GM10248 (cell line): ENCODE data around the gene TMEM139.
A peak's percentile ranks its signal among the peaks of the same experiment; 100 is the strongest.

Source experiments
- CTCF ChIA-PET: fragments of 300-600 bp; sonication (Branson Sonifier 250); formaldehyde crosslinking; extraction: SDS; loops from one replicate; lab custom pipeline; 2021; ENCODE audit warnings: antibody characterized with exemption; lab: Yijun Ruan, JAX
- POLR2A ChIA-PET: fragments of 350-650 bp; sonication (Branson Sonifier 250); formaldehyde crosslinking; extraction: SDS; loops from one replicate; lab custom pipeline; 2020; ENCODE audit warnings: antibody characterized with exemption; lab: Yijun Ruan, JAX
- DNase-seq: peaks from one replicate; pipeline ENCODE4 v3.0.0; 2012; ENCODE audit errors: extremely low spot score
- CTCF ChIP-seq: IDR thresholded peaks from 2 replicates; pipeline ENCODE4 v1.5.1; 2012; ENCODE audit warnings: mild to moderate bottlenecking, low read depth; ENCODE audit errors: extremely low read depth, missing control alignments, control extremely low read depth

Gene TMEM139

GRCh38 chr7:143299346-143299745, 14.6 kb downstream of the TMEM139 start:
- POLR2A ChIA-PET, result interaction anchor here (0.7 to 1.1 kb wide), 2 partner anchors 10 to 17 kb away, joined by 3 to 21 read pairs; partner anchors contain the start of gene CLCN1
- CTCF ChIA-PET, result interaction anchor here (0.7 to 4.7 kb wide), 12 partner anchors 9 to 603 kb away, joined by 3 to 33 read pairs (median 4); partner anchors contain the start of genes CASP2, CLCN1 and TCAF1
- TF ChIP-seq CTCF, result no peak
- no peak for DNase-seq

GRCh38 chr7:143299840-143300239, 15.1 kb downstream of the TMEM139 start:
- peak; percentile 29 for TF ChIP-seq CTCF
- ChIA-PET CTCF (interaction anchor here (0.7 to 4.7 kb wide), 14 partner anchors 9 to 602 kb away, joined by 3 to 33 read pairs (median 4); partner anchors contain the start of genes CASP2, CLCN1 and TCAF1), POLR2A (interaction anchor here (0.7 to 1.1 kb wide), 2 partner anchors 10 to 16 kb away, joined by 3 to 21 read pairs; partner anchors contain the start of gene CLCN1)
- DNase-seq, result no peak

GRCh38 chr7:143300959-143301935, 16.5 kb downstream of the TMEM139 start:
- CTCF ChIA-PET, result interaction anchor here (1.4 to 4.7 kb wide), 6 partner anchors 8 to 133 kb away, joined by 3 to 33 read pairs (median 13); partner anchors contain the start of gene CASP2
- POLR2A ChIA-PET, result no interaction called here
- no peak for TF ChIP-seq CTCF
- no peak for DNase-seq

GRCh38 chr7:143303733-143304132, 19.0 kb downstream of the TMEM139 start:
- POLR2A ChIA-PET, result no interaction called here
- no peak for TF ChIP-seq CTCF
- CTCF ChIA-PET, result interaction anchor here (1.5 to 3.9 kb wide), 2 partner anchors 13 to 63 kb away, joined by 3 to 33 read pairs; no protein-coding TSS in a partner anchor
- no peak for DNase-seq

- DNase-seq, result no peak
- POLR2A ChIA-PET, result interaction anchor here (0.7 kb wide), 1 partner anchor 17 kb away, joined by 3 read pairs; the partner anchor contains the start of gene CASP2
- CTCF ChIA-PET, result interaction anchor here (1.3 to 3.9 kb wide), 8 partner anchors 8 to 64 kb away, joined by 3 to 33 read pairs (median 6); partner anchors contain the start of genes CASP2 and CLCN1
- TF ChIP-seq CTCF, result no peak
Measured at GRCh38 chr7:143304938-143305337, 20.2 kb downstream of the TMEM139 start.
